22Rv1 (cell line): Measurements from ENCODE around the gene ARHGAP26.

Source experiments
- H3K27ac ChIP-seq: fragments of 450-650 bp; 2 replicates; pipeline ENCODE4 v1.5.1; 2017
- CTCF ChIP-seq: fragments of 450-650 bp; IDR thresholded peaks from 2 replicates; pipeline ENCODE4 v1.5.1; 2017; ENCODE audit warnings: mild to moderate bottlenecking
- ZFX ChIP-seq: fragments of 450-650 bp; IDR thresholded peaks from 2 replicates; pipeline ENCODE4 v1.6.1; 2017; ENCODE audit warnings: antibody characterized with exemption, borderline replicate concordance

ARHGAP26 gene

GRCh38 chr5:142826741-142827492 is 56.7 kb downstream of the ARHGAP26 start:
- H3K27ac ChIP-seq = no peak overlapping the region
- TF ChIP-seq ZFX (no peak), CTCF (no peak)

GRCh38 chr5:142827934-142828576 is 57.9 kb downstream of the ARHGAP26 start:
- TF ChIP-seq ZFX (no peak), CTCF (no peak)
- no peak overlapping the region for H3K27ac ChIP-seq

- H3K27ac ChIP-seq = no peak overlapping the region
- no peak for TF ChIP-seq CTCF
- TF ChIP-seq ZFX = no peak
These were observed 58.8 kb downstream of the ARHGAP26 start for GRCh38 chr5:142828797-142829535.

- H3K27ac ChIP-seq = no peak overlapping the region
- no peak for TF ChIP-seq CTCF
- no peak for TF ChIP-seq ZFX
These were observed 59.6 kb downstream of the ARHGAP26 start for GRCh38 chr5:142829801-142830220.

GRCh38 chr5:142830241-142831008 is 60.2 kb downstream of the ARHGAP26 start:
- H3K27ac ChIP-seq = no peak overlapping the region
- TF ChIP-seq CTCF (no peak), ZFX (no peak)

- no peak for TF ChIP-seq ZFX
- no peak for TF ChIP-seq CTCF
- H3K27ac ChIP-seq = no peak overlapping the region
These were observed 60.8 kb downstream of the ARHGAP26 start for GRCh38 chr5:142831009-142831383.
